ENCODE data around the gene ERICH6B.
"Not testable (repeated sequence)": the region's sequence is repeated elsewhere in the genome, so short reads cannot be mapped to it uniquely, and the experiment has no call there.

ERICH6B gene

DNA sequence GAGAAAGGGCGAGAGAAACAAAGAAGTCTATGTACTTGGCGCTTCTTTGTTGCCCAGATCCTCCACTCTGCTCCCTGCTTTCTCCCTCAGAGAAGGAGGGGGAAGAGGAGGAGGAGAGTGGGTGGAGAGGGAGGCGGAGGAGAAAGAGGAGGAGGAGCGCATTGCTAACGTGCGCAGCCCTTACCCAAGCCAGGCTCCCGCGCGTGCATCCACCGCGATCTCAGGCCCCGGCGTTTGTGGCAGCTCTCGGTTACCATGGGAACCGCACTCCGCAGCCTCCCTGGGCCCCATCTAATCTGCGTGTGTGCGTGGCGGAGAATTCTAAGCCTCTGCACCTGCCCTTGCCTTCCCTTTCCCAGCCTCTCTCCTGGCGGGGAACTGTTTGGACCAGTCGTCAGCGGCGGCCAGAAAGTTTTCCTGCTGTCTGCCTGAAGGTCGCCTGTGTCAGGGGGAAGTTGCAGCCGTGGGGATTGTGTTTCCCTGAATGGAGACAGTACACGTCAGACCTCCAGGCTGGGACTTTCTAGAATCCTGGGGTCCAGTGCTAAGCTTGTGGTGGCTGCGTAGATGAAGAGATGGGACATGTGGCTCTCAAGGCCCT lies at the start of gene ERICH6B:
ERICH6B (minus strand) TSS at position 239 of the 601 bp plus-strand sequence. CDS start 18,734 bp downstream, outside the sequence.
- DNase-seq, result peak; percentile 24

- DNase-seq, result not testable (repeated sequence)
Measured at GRCh38 chr13:45662903-45663302, 47.4 kb upstream of the ERICH6B start.

DNA sequence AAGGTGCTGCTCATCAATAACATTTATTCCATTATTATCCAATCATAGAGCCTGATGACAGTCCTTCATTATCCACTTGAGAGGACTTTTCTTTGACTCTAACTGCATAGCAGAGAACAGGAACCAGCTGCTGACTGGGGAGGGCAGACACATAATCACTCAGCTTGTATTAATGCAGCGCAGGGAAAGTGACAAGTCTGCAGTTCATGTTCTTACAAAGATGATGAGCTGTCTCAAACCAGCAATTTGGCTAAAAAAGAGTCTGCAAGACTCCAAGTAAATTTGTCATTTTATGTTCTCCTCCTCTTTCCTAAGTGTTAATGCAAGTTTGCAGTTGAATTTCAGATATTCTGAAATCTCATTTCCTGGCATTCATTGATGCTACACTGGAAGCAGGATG lies 46.6 kb upstream of the ERICH6B start:
- DNase-seq, result no peak

DNA sequence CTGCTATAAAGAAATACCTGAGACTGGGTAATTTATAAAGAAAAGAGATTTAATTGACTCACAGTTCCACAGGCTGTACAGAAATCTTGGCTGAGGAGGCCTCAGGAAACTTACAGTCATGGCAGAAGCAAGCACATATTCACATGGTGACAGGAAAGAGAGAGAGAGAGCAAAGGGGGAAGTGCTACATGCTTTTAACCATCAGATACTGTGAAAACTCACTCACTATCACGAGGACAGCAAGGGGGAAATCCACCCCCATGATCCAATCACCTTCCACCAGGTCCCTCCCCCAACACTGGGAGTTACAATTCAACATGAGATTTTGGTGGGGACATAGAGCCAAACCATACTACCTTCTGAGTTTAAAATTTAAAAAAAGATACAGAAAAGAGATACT lies 44.9 kb upstream of the ERICH6B start:
- DNase-seq, result not testable (repeated sequence)

- DNase-seq, result no peak
Measured at GRCh38 chr13:45659536-45659935, 44.0 kb upstream of the ERICH6B start.

DNA sequence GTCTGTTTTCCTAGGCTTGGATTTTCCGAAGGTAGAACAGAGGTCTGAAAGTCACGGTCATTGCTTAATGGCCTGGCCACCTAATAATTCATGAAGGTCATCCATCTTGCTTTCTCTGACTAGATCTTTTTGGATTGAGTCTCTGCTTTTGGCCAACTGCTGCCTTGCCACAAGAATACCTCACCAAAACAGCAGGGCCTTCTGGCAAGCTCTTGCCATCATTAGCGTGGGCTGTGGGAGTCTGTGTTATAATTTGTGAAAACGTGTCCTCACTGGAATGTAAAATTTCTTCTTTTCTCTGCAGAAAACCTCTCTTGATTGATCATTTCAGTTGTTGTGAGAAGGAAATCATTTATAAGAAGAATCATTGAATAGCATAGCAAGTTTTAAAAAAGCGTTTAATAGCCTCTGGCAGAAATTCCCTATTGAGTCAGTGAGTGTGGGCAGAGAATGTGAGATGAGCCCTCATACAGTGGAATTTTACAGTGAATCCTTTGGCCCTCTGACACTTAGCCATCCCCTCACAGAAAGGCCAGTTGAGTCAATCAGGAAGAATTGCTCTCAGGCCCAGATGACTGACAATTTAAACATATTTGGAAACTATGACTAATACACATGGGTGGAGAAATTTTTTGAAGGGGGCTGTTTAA lies 43.2 kb upstream of the ERICH6B start:
- peak; percentile 82 for DNase-seq

DNA sequence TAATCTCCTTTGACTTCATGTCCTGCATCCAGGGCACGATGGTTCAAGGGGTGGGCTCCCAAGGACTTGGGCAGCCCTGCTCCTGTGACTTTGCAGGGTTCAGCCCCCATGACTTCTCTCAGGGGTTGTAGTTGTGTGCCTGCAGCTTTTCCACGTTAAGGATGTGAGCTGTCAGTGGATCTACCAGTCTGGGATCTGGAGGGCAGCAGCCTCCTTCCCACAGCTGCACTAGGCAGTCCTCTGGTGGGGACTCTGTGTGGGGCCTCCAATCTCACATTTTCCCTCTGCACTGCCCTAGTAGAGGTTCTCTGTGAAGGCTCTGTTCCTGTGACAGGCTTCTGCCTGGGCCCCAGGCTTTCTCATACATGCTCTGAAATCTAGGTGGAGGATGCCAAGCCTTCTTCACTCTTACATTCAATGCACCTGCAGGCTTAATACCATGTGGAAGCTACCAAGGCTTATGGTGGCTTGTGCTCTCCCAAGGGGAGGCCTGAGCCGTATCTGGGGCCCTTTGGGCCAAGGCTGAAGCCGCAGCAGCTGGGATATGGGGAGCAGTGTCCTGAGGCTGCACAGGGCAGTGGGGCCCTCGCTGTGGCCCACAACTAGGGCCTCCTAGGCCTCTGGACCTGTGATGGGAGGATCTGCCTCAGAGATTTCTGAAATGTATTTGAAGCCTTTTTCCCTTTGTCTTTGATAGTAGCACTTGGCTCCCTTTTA lies 39.3 kb upstream of the ERICH6B start:
- DNase-seq, result no peak

DNA sequence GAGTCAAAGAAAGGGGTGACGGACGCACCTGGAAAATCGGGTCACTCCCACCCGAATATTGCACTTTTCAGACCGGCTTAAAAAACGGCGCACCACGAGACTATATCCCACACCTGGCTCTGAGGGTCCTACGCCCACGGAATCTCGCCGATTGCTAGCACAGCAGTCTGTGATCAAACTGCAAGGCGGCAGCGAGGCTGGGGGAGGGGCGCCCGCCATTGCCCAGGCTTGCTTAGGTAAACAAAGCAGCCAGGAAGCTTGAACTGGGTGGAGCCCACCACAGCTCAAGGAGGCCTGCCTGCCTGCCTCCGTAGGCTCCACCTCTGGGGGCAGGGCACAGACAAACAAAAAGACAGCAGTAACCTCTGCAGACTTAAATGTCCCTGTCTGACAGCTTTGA lies 29.7 kb upstream of the ERICH6B start:
- DNase-seq, result not testable (repeated sequence)

DNA sequence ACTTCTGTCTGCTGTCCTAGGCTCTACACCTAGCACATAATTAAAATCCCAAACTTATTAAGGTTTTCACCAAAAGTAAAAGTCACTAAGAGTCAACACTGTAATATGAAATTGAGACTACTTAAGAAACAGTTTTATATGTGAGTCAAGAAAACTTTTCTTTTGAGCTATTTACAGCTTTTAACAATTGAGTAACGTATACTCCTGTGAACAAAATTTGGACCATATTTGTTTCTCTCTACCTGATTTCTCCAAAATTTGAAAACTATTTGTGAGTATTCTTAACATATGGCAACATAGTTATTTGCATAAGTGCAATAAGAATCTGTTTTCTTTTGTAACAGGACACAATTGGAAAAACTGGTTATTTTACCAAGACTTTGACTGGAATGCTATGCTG lies 26.6 kb upstream of the ERICH6B start:
- not testable (repeated sequence) for DNase-seq

DNA sequence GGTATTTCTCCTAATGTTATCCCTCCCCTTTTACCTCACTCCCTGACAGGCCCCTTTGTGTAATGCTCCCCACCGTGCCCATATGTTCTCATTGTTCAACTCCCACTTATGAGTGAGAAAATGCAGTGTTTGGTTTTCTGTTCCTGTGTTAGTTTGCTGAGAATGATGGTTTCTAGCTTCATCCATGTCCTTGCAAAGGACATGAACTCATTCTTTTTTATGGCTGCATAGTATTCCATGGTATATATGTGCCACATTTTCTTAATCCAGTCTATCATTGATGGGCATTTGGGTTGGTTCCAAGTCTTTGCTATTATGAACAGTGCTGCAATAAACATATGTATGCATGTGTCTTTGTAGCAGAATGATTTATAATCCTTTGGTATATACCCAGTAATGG lies 19.8 kb upstream of the ERICH6B start:
- not testable (repeated sequence) for DNase-seq

- DNase-seq, result peak; percentile 79
Measured at GRCh38 chr13:45630791-45631190, 15.3 kb upstream of the ERICH6B start.

GRCh38 chr13:45629940-45630339 lies 14.4 kb upstream of the ERICH6B start:
- no peak for DNase-seq

DNA sequence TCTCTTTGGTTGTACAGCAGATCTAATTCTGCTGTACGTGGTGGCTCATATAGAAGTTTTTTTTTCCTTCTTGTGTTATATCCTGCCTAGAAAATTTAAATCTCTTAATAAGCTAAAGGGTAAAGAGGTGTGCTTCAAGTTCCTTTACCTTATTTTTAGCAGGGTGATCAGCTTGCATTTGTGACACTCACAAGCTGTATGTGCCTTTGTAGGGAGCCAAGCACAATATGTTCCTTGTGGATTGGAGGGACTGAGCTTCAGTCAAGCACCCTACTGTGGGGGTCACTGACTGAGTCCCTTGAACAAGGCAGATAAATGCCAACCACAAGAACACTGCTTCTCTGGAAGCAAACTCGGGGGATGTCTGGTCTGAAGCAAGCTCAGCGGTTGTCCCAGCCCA lies 12.6 kb upstream of the ERICH6B start:
- DNase-seq, result no peak

- DNase-seq, result no peak
Measured at GRCh38 chr13:45627656-45628055, 12.1 kb upstream of the ERICH6B start.

DNA sequence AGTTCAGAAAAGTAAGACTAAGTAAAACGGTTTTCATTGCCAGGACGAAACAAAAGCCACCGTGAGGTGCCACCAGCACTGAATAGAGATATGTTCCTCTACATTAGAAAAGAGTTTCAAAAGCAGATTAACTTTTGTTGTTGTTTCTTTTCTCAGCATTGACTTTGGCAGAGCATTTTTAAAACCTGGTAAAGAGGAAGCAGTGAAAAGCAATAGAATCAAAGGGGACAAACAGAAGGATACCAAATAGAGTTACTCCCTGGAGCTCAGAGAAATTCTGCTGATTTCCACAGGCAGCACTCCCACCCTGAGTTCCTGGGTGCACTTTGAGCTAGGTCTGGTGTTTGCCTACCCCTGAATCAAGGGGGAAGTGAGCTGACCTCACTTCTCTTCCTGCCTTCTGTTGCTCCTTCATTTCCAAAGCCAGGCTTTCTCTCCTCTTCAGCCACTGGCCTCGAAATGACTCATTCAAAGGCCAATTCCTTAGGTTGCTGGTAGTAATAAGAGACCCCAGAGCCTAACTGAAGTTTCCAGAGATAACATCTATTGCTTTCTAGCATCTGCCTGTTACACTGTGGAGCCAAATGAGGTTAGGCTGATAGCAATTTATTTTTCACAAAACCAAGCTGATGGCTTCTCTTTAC lies 11.3 kb upstream of the ERICH6B start:
- DNase-seq, result peak; percentile 62

GRCh38 chr13:45623516-45624090 lies 8.1 kb upstream of the ERICH6B start:
- no peak for DNase-seq

DNA sequence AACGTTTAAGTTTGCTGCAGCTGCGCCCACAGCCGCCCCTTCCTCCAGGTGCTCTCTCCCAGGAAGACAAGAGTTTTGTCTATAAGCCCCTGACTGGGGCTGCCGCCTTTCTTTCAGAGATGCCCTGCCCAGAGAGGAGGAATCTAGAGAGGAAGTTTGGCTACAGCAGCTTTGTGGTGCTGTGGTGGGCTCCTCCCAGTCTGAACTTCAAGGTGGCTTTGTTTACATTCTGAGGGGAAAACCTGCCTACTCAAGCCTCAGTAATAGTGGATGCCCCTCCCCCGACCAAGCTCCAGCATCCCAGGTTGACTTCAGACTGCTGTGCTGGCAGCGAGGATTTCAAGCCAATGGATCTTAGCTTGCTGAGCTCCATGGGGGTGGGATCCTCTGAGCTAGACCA lies 6.4 kb upstream of the ERICH6B start:
- DNase-seq, result no peak

DNA sequence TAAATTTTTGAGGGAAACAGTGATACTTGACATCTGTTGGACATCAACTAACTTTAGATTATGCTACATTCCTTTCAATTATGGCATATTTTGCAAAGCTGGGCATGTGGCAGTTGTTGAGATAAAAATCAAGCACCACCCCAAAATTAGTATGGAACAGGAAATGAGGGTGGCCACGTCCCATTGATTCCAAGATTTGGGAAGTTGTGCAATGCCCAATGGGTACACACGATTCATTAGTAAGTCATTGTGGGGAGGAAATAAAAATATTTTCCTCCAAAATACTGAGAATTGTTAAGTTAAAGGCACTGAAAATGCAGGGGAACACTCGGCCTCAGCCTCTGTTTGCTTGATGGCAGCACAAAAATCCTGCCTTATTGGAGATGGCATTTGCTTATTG lies 7.6 kb downstream of the ERICH6B start:
- DNase-seq, result no peak

GRCh38 chr13:45604892-45605291 lies 10.6 kb downstream of the ERICH6B start:
- DNase-seq, result no peak

DNA sequence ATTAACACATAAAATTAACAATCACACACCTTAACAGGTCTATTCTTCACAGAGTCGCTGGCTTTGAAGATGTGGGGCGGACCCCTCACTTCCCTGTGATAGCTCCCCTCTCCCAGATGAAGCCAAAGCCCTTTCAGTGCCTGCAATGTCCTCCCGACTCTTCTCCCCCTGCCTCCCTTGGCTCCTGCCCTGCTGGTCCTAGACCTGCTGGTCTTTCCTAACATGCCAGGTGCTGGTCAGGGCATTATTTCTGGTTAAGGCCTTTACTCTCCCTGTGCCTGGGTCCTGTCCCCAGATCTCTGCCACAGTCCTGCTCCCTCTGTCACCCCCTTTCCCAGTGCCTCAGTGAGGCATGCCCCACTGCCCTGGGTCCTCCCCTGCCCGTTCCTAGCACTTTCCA lies 12.2 kb downstream of the ERICH6B start:
- no peak for DNase-seq

- peak; percentile 51 for DNase-seq
Measured at GRCh38 chr13:45602183-45603170, 13.1 kb downstream of the ERICH6B start.

DNA sequence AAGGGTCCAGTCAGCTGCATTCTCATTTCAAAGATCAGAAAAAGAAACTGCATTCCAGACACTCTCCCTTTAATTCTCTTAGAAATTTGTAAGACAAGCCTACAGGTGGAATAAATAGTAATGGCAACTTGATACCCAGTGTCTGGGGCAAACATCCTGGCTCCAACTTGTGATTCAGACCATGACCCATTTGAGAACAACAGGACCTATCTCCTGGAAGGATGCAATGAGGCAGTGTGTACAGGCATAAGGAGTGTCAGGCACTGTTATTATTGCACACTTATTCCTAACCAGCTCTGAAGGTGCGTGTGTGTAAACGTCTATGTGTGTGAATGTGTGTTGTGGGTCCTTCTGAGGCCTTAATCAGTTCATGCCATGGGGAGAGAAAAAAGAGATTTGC lies 13.9 kb downstream of the ERICH6B start:
- DNase-seq, result no peak

All from NCI-H226 (cell line).